SHP77 treated with DMSO at 0.1 percent for 48 hours (cell line): ENCODE results near the gene MPP2.
A peak's percentile ranks its signal among the peaks of the same experiment; 100 is the strongest.
"Not testable (repeated sequence)": the region's sequence is repeated elsewhere in the genome, so short reads cannot be mapped to it uniquely, and the experiment has no call there.

Source experiments
- DNase-seq: peaks from one replicate; lab custom pipeline; 2025; lab: John Stamatoyannopoulos, UW

Gene MPP2

DNA sequence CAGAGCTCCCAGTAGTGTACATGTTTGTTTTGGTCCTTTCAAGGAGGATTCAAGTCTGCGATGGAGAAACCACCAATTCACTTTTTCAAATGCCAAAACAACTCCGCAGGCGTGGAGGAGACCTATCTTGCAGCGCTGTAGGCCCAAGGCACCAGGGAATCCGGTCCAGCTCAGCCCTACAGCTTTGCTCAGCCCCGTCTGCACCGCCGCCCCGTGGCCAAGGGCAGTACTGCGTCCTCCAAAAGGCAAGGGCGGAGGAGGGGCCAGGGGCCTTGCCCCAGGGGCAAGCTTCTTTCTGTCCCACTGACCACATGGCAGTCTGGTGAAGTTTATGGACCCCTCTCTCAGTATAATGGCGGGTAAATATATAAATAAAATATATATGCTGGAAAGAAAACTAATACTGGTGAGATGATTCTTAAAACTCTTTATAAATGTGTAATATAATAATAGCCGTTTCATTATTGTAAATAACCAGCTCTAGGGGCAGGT, 61.1 kb downstream of the MPP2 start:
- DNase-seq, result peak; percentile 59

DNA sequence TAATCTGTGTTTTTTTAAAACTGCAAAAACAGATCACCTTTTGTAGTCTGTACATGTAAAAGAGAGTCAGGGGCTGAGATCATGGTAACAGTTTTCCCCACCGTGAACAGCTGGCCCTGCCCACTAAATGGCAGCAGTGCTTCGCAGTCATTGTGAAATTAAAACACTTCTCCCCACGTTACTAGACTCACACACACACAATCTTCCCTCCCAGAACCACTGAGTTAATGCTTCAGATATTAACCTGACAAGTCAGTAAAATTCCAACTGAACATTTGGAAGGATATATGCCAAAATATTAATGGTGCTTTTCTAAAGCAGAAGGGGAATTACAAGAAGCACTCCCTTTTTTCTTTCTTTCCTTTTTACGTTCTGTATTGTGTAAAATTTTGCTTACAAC, 61.6 kb downstream of the MPP2 start:
- no peak for DNase-seq

- no peak for DNase-seq
Measured at GRCh38 chr17:43844241-43844640, 63.1 kb downstream of the MPP2 start.

GRCh38 chr17:43842975-43843325, 64.4 kb downstream of the MPP2 start:
- DNase-seq, result no peak

DNA sequence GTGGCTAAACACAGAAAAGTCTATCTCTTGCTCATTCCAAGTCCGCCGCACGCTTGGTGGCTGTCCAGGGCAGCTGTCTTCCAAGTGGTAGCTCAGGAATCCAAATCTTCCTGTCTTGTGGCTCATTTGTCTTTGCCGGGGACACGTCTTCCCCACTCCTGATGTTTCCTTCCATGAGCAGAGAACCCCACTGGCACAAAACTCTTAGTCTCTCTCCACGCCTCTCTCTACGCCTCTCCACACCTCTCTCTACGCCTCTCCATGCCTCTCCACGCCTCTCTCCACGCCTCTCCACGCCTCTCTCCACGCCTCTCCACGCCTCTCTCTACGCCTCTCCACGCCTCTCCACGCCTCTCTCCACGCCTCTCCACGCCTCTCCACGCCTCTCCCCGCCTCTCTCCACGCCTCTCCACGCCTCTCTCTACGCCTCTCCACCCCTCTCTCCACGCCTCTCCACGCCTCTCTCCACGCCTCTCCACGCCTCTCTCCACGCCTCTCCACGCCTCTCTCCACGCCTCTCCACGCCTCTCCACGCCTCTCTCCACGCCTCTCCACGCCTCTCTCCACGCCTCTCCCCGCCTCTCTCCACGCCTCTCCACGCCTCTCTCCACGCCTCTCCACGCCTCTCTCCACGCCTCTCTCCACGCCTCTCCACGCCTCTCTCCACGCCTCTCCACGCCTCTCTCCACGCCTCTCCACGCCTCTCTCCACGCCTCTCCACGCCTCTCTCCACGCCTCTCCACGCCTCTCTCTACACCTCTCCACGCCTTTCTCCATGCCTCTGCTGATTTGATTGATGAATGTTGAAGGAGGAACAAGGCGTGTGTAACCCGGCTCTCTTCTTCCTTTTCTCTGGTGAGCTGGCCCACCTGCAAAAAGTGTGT, 65.0 kb downstream of the MPP2 start:
- DNase-seq, result not testable (repeated sequence)

DNA sequence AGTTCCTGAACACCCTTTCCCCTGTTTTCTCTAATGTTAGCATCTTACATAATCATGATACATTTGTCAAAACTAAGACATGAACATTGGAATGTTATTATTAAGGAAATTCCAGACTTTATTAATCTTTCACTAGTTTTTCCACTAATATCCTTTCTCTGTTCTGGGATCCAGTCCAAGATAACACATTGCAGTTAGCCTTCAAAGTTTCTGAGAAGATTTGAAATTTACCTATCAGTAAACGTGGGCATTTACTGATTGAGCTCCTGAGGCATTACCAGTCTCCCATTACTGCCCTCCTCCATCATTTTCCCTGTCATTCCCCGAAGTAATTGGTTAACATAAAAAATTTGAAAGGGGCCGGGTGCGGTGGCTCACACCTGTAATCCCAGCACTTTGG, 66.1 kb downstream of the MPP2 start:
- DNase-seq, result no peak

DNA sequence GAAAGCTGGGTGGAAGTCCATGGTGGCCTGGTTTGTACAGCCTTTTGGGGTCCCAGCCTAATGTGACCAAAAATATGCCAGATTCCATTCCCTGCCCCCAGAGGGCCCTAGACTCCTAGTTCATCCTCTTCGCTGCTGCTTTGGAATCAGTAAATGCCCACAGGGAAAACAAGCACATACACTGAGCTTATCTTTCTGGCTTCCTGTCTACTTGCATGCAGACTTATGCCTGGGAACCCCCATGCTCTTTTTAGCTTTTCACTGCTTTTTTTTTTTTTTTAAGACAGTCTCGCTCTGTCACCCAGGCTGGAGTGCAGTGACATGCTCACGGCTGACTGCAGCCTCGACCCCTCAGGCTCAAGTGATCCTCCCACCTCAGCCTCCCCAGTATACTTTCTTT, 66.5 kb downstream of the MPP2 start:
- DNase-seq, result no peak

DNA sequence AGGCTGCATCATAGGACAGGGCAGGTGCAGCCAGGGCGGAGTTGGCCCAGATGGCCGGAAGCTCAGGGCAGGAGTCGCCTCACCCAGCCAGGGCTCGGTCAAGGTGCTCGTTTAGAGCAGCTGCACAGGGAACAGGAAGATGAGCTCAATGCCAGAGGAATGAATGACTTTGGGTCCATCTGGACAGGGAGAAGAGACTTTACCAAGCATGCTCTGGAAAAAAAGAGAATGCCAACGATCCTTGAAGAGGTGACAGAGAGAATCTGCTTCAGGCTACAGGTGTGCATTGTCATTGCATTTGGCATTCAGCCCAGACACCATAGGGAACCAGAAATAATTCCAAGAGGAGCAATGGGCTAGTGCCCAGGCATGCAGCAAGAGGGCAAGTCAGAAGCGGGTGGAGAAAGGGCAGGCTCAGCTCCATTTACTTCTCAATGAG, 67.6 kb downstream of the MPP2 start:
- peak; percentile 93 for DNase-seq

DNA sequence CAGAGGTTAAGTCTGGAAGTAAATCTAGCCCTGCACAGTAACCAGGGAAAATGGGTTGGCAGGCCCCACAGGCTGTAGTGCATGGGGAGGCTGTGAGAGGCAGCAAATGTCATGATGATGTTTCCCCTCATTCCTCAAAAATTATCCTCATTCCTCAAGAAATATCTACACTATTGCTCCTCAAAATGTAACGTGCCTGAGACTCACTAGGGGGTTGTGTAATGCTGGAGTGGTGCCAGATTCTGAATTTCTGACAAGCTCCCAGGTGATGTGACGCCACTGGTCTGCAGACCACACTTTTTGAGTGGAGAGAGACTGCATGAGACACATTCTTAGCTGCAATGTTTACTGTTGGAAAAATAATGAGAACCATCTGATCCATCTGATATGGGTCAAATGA, 73.2 kb downstream of the MPP2 start:
- DNase-seq, result no peak

DNA sequence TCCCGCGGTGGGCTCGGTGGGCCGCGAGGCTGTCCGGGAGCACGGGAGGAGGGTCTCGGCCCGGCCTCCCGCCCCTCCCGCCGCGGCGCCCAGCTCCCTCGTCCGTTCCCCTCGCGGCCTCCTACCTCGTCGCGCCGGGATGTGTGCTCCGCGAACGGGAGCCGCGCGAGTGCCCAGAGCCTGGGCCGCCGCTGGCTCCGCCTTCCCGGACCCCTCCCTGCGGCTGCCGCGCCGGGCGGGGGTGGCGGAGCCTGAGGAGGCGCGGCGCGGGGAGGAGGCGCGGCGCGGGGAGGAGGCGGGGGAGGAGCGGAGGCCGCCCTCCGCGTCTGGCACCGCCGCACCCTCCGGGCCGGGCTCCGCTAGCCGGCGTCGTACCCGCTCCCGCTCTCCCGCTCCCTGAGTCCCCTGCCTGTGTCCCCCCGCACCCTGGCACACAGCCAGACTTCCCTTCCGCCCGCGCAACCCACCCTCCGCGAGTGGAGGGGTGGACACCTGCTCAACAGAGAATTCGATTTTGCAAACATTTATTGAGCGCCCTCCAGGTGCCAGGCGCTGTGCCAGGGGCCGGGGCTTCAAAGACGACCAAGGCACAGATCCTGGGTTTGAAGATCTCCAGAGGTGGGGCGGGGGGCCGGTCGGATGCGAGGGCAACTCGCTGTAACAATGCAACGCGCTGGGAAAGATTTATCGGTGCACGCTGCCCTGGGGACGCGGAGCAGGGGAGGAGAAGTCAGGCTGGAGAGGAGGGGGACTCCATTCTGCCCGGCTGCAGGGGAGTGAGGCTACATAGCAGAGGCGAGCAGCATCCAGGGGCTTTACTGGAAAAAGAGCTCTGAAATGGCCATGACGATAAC, 74.1 kb downstream of the MPP2 start, which contains the start of gene MPP3:
TSS of gene MPP3 (minus strand) at position 171 of the 854 bp plus-strand sequence. CDS start 1,240 bp downstream, outside the sequence.
- peak; percentile 49 for DNase-seq

GRCh38 chr17:43832168-43832975, 75.0 kb downstream of the MPP2 start:
- no peak for DNase-seq

- no peak for DNase-seq
Measured at GRCh38 chr17:43831633-43832032, 75.7 kb downstream of the MPP2 start.

- DNase-seq, result no peak
Measured at GRCh38 chr17:43830510-43831140, 76.7 kb downstream of the MPP2 start.

GRCh38 chr17:43829738-43830137, 77.6 kb downstream of the MPP2 start:
- DNase-seq, result no peak

DNA sequence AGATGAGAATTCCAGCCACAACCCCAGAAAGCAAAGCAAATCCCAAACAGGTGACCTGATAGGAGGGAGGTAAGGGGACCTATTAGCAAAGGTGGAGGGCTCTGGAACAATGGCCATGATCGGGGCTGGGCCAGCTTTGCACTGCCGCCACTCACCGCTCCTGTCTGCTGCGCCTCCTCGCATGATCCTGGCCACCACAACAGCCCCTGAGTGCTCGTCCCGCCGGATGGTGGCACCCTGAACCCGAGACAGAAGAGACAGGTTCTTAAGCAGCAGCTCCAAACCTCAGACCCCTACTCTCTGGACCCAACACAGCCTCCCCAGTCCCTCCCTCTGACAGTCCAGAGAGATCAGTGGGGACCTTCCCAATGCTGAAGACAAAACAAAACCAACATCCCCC, 79.7 kb downstream of the MPP2 start:
- no peak for DNase-seq

DNA sequence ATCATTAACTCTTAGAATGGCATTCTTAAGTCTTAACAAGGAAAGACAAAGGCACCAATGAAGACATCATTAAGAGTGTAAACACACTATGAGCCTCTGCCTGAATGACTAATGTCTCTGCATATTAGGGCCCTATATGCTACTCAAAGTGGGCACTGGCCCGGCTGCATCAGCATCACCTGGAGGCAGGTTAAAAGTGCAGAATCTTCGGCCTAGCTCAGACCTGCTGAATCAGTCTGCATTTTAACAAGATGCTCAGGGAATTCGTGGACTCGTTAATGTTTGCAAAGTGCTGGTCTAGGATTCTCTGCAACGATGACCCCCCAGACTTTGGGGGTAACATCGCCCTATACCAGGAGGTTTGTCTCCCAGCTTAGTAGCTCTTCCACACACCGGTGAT, 81.1 kb downstream of the MPP2 start:
- DNase-seq, result no peak

GRCh38 chr17:43825567-43825966, 81.8 kb downstream of the MPP2 start:
- no peak for DNase-seq
